ENCODE results near the gene NCR2. TPM values are rescaled to one million over a fixed set of nuclear protein-coding genes. Genes with fewer than 3 reads are reported as not detected.

Gene NCR2
- total and polyA plus RNA-seq, 2 of the 13 experiments (the other 11 are each of a cell fraction or from before 2014, with no cell fraction given) = not detected

GRCh38 chr6:41318654-41319565 is 16.5 kb upstream of the NCR2 start (continued):
- TF ChIP-seq, protein P1, sequence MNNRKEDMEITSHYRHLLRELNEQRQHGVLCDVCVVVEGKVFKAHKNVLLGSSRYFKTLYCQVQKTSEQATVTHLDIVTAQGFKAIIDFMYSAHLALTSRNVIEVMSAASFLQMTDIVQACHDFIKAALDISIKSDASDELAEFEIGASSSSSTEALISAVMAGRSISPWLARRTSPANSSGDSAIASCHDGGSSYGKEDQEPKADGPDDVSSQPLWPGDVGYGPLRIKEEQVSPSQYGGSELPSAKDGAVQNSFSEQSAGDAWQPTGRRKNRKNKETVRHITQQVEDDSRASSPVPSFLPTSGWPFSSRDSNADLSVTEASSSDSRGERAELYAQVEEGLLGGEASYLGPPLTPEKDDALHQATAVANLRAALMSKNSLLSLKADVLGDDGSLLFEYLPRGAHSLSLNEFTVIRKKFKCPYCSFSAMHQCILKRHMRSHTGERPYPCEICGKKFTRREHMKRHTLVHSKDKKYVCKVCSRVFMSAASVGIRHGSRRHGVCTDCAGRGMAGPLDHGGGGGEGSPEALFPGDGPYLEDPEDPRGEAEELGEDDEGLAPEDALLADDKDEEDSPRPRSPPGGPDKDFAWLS (CRISPR knock-in tag; IDR thresholded peaks at IDR 0.05; ENCODE audit: borderline replicate concordance) = no peak
- TF ChIP-seq KDM1A (CRISPR knock-in tag; IDR thresholded peaks at IDR 0.05) = no peak
- 0 out of 2 replicates have a peak, but pooled peaks have one; percentile 68 for TF ChIP-seq ZNF160 (CRISPR knock-in tag; IDR thresholded peaks at IDR 0.05)
- TF ChIP-seq ZFY (CRISPR knock-in tag; IDR thresholded peaks at IDR 0.05) = peak; percentile 33; the same call in 1 of the 2 replicates
- TF ChIP-seq, protein P2, sequence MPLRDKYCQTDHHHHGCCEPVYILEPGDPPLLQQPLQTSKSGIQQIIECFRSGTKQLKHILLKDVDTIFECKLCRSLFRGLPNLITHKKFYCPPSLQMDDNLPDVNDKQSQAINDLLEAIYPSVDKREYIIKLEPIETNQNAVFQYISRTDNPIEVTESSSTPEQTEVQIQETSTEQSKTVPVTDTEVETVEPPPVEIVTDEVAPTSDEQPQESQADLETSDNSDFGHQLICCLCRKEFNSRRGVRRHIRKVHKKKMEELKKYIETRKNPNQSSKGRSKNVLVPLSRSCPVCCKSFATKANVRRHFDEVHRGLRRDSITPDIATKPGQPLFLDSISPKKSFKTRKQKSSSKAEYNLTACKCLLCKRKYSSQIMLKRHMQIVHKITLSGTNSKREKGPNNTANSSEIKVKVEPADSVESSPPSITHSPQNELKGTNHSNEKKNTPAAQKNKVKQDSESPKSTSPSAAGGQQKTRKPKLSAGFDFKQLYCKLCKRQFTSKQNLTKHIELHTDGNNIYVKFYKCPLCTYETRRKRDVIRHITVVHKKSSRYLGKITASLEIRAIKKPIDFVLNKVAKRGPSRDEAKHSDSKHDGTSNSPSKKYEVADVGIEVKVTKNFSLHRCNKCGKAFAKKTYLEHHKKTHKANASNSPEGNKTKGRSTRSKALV (CRISPR knock-in tag; IDR thresholded peaks at IDR 0.05) = peak; percentile 93
- no peak for TF ChIP-seq AGO1 (IDR thresholded peaks at IDR 0.05; ENCODE audit: low read depth, low read length, poor library complexity, severe bottlenecking)
- peak; percentile 64; the same call in 1 of the 2 replicates for TF ChIP-seq ARID4A (CRISPR knock-in tag; IDR thresholded peaks at IDR 0.05; ENCODE audit: borderline replicate concordance)
- no peak for TF ChIP-seq CREM (IDR thresholded peaks at IDR 0.05)
- no peak for TF ChIP-seq CREM (CRISPR knock-in tag; IDR thresholded peaks at IDR 0.05)
- no peak for TF ChIP-seq ZNF773 (CRISPR knock-in tag; IDR thresholded peaks at IDR 0.05; ENCODE audit: borderline replicate concordance)
- no peak for TF ChIP-seq ZFP62 (CRISPR knock-in tag; IDR thresholded peaks at IDR 0.05)
- peak; percentile 36 for TF ChIP-seq FOXO1 (CRISPR knock-in tag; IDR thresholded peaks at IDR 0.05)
- peak; percentile 38; the same call in 1 of the 2 replicates for TF ChIP-seq ZSCAN25 (CRISPR knock-in tag; IDR thresholded peaks at IDR 0.05)
- TF ChIP-seq, protein P3, sequence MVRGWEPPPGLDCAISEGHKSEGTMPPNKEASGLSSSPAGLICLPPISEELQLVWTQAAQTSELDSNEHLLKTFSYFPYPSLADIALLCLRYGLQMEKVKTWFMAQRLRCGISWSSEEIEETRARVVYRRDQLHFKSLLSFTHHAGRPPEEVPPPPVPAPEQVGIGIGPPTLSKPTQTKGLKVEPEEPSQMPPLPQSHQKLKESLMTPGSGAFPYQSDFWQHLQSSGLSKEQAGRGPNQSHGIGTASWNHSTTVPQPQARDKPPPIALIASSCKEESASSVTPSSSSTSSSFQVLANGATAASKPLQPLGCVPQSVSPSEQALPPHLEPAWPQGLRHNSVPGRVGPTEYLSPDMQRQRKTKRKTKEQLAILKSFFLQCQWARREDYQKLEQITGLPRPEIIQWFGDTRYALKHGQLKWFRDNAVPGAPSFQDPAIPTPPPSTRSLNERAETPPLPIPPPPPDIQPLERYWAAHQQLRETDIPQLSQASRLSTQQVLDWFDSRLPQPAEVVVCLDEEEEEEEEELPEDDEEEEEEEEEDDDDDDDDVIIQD (CRISPR knock-in tag; IDR thresholded peaks at IDR 0.05; ENCODE audit: low read depth) = no peak
- TF ChIP-seq ERF (CRISPR knock-in tag; IDR thresholded peaks at IDR 0.05) = peak; percentile 19; the same call in 1 of the 2 replicates
- TF ChIP-seq ZSCAN22 (CRISPR knock-in tag; IDR thresholded peaks at IDR 0.05) = peak; percentile 82; the same call in 1 of the 2 replicates
- TF ChIP-seq ZNF639 (CRISPR knock-in tag; conservative IDR thresholded peaks at IDR 0.05) = no peak

Data from HepG2 (cell line).